A204.1 (cell line): Measurements from ENCODE around the gene RASAL2.

Experiments
- FAIRE-seq: peaks from 2 replicates; lab custom pipeline; 2012; peaks lifted over from hg19 to GRCh38; lab: Jason Lieb, UNC

The RASAL2 gene

GRCh38 chr1:178516110-178516509 lies 422.2 kb downstream of the RASAL2 start:
- no peak for FAIRE-seq

GRCh38 chr1:178518894-178519293 lies 425.0 kb downstream of the RASAL2 start:
- no peak for FAIRE-seq

GRCh38 chr1:178520803-178521202 lies 426.9 kb downstream of the RASAL2 start:
- no peak for FAIRE-seq

- FAIRE-seq = no peak
Measured at GRCh38 chr1:178521241-178521640, 427.3 kb downstream of the RASAL2 start.

GRCh38 chr1:178527117-178527516 lies 433.2 kb downstream of the RASAL2 start:
- no peak for FAIRE-seq

GRCh38 chr1:178528228-178528952 lies 434.5 kb downstream of the RASAL2 start:
- no peak for FAIRE-seq

- FAIRE-seq = no peak
Measured at GRCh38 chr1:178528953-178529335, 435.0 kb downstream of the RASAL2 start.

- FAIRE-seq = no peak
Measured at GRCh38 chr1:178529364-178530036, 435.6 kb downstream of the RASAL2 start.

- no peak for FAIRE-seq
Measured at GRCh38 chr1:178530037-178530402, 436.1 kb downstream of the RASAL2 start.

GRCh38 chr1:178530502-178530901 lies 436.6 kb downstream of the RASAL2 start:
- no peak for FAIRE-seq

- FAIRE-seq = no peak
Measured at GRCh38 chr1:178531887-178532286, 438.0 kb downstream of the RASAL2 start.

GRCh38 chr1:178532392-178532791 lies 438.5 kb downstream of the RASAL2 start:
- no peak for FAIRE-seq

- no peak for FAIRE-seq
Measured at GRCh38 chr1:178533121-178533946, 439.4 kb downstream of the RASAL2 start.
